Smooth muscle cell (in vitro differentiated cells): ENCODE results near the gene HINFP. TPM values are rescaled to one million over a fixed set of nuclear protein-coding genes. Genes with fewer than 3 reads are reported as not detected.

Experiments
- DNase-seq: peaks from one replicate; lab custom pipeline; 2025; ENCODE audit not compliant: unreplicated experiment; lab: John Stamatoyannopoulos, UW
- H2AFZ ChIP-seq: fragments of 200-600 bp; sonication (generic); 2 replicates; pipeline ENCODE4 v1.6.0; 2016; ENCODE audit warnings: antibody characterized with exemption, low read depth, mild to moderate bottlenecking
- H3F3A ChIP-seq: fragments of 200-600 bp; sonication (generic); 2 replicates; pipeline ENCODE4 v1.6.0; 2017; ENCODE audit warnings: antibody characterized with exemption, low read depth
- H3K27ac ChIP-seq: fragments of 200-600 bp; sonication (generic); 2 replicates; pipeline ENCODE4 v1.5.1; 2016; ENCODE audit warnings: low read depth, mild to moderate bottlenecking
- H3K27me3 ChIP-seq: fragments of 200-600 bp; sonication (generic); 2 replicates; pipeline ENCODE4 v1.6.1; 2016; ENCODE audit warnings: low read depth, mild to moderate bottlenecking
- H3K36me3 ChIP-seq: fragments of 200-600 bp; sonication (generic); 2 replicates; pipeline ENCODE4 v1.5.1; 2016; ENCODE audit warnings: low read depth
- H3K4me1 ChIP-seq: fragments of 200-600 bp; sonication (generic); 2 replicates; pipeline ENCODE4 v1.5.1; 2016; ENCODE audit warnings: low read depth
- H3K4me2 ChIP-seq: fragments of 200-600 bp; sonication (generic); 2 replicates; pipeline ENCODE4 v1.6.0; 2016; ENCODE audit warnings: mild to moderate bottlenecking
- H3K4me3 ChIP-seq: fragments of 200-600 bp; sonication (generic); 2 replicates; pipeline ENCODE4 v1.5.1; 2016; ENCODE audit warnings: mild to moderate bottlenecking
- H3K79me2 ChIP-seq: fragments of 200-600 bp; sonication (generic); 2 replicates; pipeline ENCODE4 v1.6.0; 2016; ENCODE audit warnings: low read depth, mild to moderate bottlenecking
- H3K9ac ChIP-seq: fragments of 200-600 bp; sonication (generic); 2 replicates; pipeline ENCODE4 v1.6.0; 2016; ENCODE audit warnings: low read depth
- H3K9me3 ChIP-seq: fragments of 200-600 bp; sonication (generic); replicated peaks from 2 replicates; pipeline ENCODE4 v1.5.1; 2016; ENCODE audit warnings: low read depth
- H4K20me1 ChIP-seq: fragments of 200-600 bp; sonication (generic); 2 replicates; pipeline ENCODE4 v1.6.0; 2016; ENCODE audit warnings: low read depth
- WGBS: methylation state at CpG from one replicate; pipeline ENCODE4 v1.1.7; 2016; ENCODE audit warnings: low lambda C conversion rate; 5-methylcytosine and 5-hydroxymethylcytosine counted together
- polyA plus RNA-seq: library from polyadenylated mRNA; unstranded; fragments of >200 nt; fragmentation: Nextera tagmentation; extraction: Ambion mirVana; gene quantifications from 2 replicates; pipeline ENCODE4 v1.2.1, GENCODE V29; 2016
- total RNA-seq: library from RNA; depleted of rRNA; stranded (reverse); fragments of >200 nt; gene quantifications from 2 replicates; pipeline ENCODE4 v1.2.3, GENCODE V29; 2014
- TF ChIP-seq, protein P1 (sequence below): fragments of 200-600 bp; sonication (generic); IDR thresholded peaks from 2 replicates; pipeline ENCODE4 v1.5.1; 2017; ENCODE audit warnings: borderline replicate concordance, mild to moderate bottlenecking, antibody characterized with exemption; ENCODE audit not compliant: insufficient read depth, poor library complexity, severe bottlenecking

Gene HINFP
- total and polyA plus RNA-seq, 2 experiments from 2014 or later, result 15.6 to 17.3 TPM

- H3K27me3 ChIP-seq, result peaks cover 7% of the 10 kb centered on the region
- no peak overlapping the region for H3K4me2 ChIP-seq
- TF ChIP-seq, protein P1, sequence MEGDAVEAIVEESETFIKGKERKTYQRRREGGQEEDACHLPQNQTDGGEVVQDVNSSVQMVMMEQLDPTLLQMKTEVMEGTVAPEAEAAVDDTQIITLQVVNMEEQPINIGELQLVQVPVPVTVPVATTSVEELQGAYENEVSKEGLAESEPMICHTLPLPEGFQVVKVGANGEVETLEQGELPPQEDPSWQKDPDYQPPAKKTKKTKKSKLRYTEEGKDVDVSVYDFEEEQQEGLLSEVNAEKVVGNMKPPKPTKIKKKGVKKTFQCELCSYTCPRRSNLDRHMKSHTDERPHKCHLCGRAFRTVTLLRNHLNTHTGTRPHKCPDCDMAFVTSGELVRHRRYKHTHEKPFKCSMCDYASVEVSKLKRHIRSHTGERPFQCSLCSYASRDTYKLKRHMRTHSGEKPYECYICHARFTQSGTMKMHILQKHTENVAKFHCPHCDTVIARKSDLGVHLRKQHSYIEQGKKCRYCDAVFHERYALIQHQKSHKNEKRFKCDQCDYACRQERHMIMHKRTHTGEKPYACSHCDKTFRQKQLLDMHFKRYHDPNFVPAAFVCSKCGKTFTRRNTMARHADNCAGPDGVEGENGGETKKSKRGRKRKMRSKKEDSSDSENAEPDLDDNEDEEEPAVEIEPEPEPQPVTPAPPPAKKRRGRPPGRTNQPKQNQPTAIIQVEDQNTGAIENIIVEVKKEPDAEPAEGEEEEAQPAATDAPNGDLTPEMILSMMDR, result peak; percentile 6
- H3K79me2 ChIP-seq, result no peaks in the 10 kb centered on the region
- H3K4me1 ChIP-seq, result peaks cover 4% of the 10 kb centered on the region
- H3K4me3 ChIP-seq, result no peak overlapping the region
- 86% methylated on average over 9 of the region's 9 CpGs for WGBS
- H3F3A ChIP-seq, result no peaks in the 10 kb centered on the region
- no peaks in the 10 kb centered on the region for H3K36me3 ChIP-seq
- DNase-seq, result no peak
- H3K27ac ChIP-seq, result no peak overlapping the region
- no peaks in the 10 kb centered on the region for H3K9me3 ChIP-seq
- no peaks in the 10 kb centered on the region for H4K20me1 ChIP-seq
- no peak overlapping the region for H3K9ac ChIP-seq
- H2AFZ ChIP-seq, result no peak overlapping the region
Observed at GRCh38 chr11:119153049-119153818, 31.9 kb downstream of the HINFP start.

DNA sequence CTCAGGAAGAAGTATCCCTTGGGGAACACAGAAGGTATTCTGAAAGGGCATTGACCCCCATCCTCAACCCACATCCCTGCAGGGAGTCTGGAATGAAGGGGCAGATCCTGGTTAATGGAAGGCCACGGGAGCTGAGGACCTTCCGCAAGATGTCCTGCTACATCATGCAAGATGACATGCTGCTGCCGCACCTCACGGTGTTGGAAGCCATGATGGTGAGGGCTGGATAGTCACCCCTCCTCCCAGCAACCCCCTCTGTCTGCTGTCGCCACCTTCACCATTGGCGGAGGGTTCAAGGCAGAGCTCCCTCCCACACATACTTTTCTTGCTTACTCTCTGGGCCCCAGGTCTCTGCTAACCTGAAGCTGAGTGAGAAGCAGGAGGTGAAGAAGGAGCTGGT, 32.8 kb downstream of the HINFP start:
- H3K4me1 ChIP-seq, result no peaks in the 10 kb centered on the region
- H3F3A ChIP-seq, result no peaks in the 10 kb centered on the region
- no peaks in the 10 kb centered on the region for H3K9me3 ChIP-seq
- no peak overlapping the region for H3K4me2 ChIP-seq
- H3K27ac ChIP-seq, result no peak overlapping the region
- peaks cover 4% of the 10 kb centered on the region for H3K27me3 ChIP-seq
- no peaks in the 10 kb centered on the region for H3K79me2 ChIP-seq
- H4K20me1 ChIP-seq, result no peaks in the 10 kb centered on the region
- no peak overlapping the region for H3K9ac ChIP-seq
- TF ChIP-seq, protein P1, result no peak
- H3K4me3 ChIP-seq, result no peak overlapping the region
- H3K36me3 ChIP-seq, result no peaks in the 10 kb centered on the region
- whole genome bisulfite sequencing, result 94% methylated on average over 6 of the region's 6 CpGs
- no peak overlapping the region for H2AFZ ChIP-seq
- no peak for DNase-seq

DNA sequence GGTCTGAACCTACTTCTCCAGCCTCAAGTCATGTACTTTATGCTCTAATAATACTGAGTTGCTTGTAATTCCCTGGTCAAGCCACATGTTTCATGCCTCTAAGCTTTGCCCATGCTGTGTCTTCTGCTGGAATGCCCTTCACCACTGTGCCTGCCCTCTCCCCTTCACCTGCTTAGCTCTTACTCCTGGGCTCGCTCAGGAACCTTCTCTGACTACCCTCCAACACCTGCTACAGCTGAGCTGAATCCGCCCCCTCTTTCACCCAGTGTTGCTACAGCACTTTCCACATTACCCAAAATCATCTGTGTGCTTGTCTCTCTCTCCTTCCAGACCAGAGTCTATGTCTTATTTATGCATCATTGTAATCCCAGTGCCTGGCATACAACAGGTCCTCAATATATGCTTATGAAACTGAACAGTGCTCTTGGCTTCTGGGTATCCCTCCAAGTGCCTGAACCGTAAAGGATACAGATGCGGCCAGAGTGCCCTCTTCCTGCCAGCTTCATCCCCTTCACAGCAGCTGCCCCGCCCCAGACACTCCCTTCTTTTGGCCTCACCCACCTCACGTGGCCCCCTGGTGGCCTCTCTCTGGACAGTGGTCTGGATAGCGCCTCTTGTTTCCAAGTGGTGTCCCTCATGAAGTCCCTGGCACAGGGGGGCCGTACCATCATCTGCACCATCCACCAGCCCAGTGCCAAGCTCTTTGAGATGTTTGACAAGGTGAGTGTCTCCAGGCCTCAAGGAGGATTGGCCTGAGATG, 34.5 kb downstream of the HINFP start:
- no peak for DNase-seq
- H3K4me1 ChIP-seq, result no peaks in the 10 kb centered on the region
- TF ChIP-seq, protein P1, result peak; percentile 4

More for the DNA sequence above, 34.5 kb downstream of the HINFP start:
- no peak overlapping the region for H2AFZ ChIP-seq
- no peaks in the 10 kb centered on the region for H3K36me3 ChIP-seq
- no peak overlapping the region for H3K9ac ChIP-seq
- H3K4me2 ChIP-seq, result no peak overlapping the region
- H3K9me3 ChIP-seq, result no peaks in the 10 kb centered on the region
- no peaks in the 10 kb centered on the region for H3K27me3 ChIP-seq
- 61% methylated on average over 8 of the region's 8 CpGs for WGBS
- no peaks in the 10 kb centered on the region for H3F3A ChIP-seq
- H3K4me3 ChIP-seq, result no peak overlapping the region
- no peaks in the 10 kb centered on the region for H3K79me2 ChIP-seq
- no peak overlapping the region for H3K27ac ChIP-seq
- H4K20me1 ChIP-seq, result no peaks in the 10 kb centered on the region
